ENCODE measurements around the gene NSUN6. TPM values are rescaled to one million over a fixed set of nuclear protein-coding genes. Genes with fewer than 3 reads are reported as not detected.
A peak's percentile ranks its signal among the peaks of the same experiment; 100 is the strongest.

Gene NSUN6, protein sequence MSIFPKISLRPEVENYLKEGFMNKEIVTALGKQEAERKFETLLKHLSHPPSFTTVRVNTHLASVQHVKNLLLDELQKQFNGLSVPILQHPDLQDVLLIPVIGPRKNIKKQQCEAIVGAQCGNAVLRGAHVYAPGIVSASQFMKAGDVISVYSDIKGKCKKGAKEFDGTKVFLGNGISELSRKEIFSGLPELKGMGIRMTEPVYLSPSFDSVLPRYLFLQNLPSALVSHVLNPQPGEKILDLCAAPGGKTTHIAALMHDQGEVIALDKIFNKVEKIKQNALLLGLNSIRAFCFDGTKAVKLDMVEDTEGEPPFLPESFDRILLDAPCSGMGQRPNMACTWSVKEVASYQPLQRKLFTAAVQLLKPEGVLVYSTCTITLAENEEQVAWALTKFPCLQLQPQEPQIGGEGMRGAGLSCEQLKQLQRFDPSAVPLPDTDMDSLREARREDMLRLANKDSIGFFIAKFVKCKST
- 10.6 and 14.3 TPM in 2 replicates for total RNA-seq (ENCODE audit: low replicate concordance)
- long read RNA-seq, transcript NSUN6-201 (11 exons, 2,201 nt) = major isoform, 6 of 13 reads
- long read RNA-seq, partial matches to known transcripts = 2 of 13 reads
- long read RNA-seq, other reads (novel, unspliced or antisense) = 5 of 13 reads

DNA sequence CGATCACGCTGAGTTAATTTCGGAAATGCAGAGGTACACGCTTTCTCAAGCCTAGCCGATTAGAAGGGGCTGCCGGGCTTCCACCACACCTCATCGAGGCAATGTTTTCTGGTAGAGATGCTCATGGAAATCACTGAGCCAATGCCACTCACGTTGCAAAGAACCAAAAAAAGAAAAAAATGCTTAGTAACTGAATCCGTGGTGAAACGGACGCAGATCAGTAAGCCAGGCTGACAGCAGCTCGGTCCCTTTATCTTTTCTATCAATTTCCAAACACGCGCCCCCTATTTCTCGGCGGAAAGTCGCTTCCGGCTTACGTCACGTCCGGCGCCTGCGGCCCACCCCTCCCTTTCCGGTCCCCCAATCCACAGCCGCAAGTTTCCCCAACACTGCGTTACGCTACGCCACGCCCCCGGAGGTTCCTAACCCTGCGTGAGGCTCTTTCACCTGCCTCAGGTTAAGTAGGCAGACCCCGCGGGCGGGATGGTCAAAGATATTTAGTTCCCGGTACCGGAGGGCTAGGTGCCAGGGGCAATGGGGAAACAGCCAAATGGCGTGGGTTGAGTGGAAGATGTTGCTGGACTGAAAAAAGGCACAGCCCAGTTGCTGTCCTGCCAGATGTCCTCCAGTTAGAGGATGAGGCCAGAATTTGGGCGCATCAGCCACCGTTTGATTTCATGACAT, at the start of gene NSUN6:
TSS of gene NSUN6 (minus strand) at position 264 of the 684 bp plus-strand sequence. CDS start 384 bp downstream, outside the sequence.
- no peaks in the 10 kb centered on the region for H3K27me3 Mint-ChIP-seq
- H3K4me1 Mint-ChIP-seq (ENCODE audit: unreplicated experiment) = peaks cover 16% of the 10 kb centered on the region
- H3K27ac Mint-ChIP-seq = peak within 1 kb of the TSS; percentile 94
- peak; percentile 87 for DNase-seq (ENCODE audit: extremely low spot score, unreplicated experiment)
- no peaks in the 10 kb centered on the region for H3K36me3 Mint-ChIP-seq
- TF ChIP-seq, protein P1, sequence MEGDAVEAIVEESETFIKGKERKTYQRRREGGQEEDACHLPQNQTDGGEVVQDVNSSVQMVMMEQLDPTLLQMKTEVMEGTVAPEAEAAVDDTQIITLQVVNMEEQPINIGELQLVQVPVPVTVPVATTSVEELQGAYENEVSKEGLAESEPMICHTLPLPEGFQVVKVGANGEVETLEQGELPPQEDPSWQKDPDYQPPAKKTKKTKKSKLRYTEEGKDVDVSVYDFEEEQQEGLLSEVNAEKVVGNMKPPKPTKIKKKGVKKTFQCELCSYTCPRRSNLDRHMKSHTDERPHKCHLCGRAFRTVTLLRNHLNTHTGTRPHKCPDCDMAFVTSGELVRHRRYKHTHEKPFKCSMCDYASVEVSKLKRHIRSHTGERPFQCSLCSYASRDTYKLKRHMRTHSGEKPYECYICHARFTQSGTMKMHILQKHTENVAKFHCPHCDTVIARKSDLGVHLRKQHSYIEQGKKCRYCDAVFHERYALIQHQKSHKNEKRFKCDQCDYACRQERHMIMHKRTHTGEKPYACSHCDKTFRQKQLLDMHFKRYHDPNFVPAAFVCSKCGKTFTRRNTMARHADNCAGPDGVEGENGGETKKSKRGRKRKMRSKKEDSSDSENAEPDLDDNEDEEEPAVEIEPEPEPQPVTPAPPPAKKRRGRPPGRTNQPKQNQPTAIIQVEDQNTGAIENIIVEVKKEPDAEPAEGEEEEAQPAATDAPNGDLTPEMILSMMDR (conservative IDR thresholded peaks at IDR 0.05) = no peak
- no peaks in the 10 kb centered on the region for H3K9me3 Mint-ChIP-seq
- peak within 1 kb of the TSS; percentile 98 for H3K4me3 Mint-ChIP-seq

DNA sequence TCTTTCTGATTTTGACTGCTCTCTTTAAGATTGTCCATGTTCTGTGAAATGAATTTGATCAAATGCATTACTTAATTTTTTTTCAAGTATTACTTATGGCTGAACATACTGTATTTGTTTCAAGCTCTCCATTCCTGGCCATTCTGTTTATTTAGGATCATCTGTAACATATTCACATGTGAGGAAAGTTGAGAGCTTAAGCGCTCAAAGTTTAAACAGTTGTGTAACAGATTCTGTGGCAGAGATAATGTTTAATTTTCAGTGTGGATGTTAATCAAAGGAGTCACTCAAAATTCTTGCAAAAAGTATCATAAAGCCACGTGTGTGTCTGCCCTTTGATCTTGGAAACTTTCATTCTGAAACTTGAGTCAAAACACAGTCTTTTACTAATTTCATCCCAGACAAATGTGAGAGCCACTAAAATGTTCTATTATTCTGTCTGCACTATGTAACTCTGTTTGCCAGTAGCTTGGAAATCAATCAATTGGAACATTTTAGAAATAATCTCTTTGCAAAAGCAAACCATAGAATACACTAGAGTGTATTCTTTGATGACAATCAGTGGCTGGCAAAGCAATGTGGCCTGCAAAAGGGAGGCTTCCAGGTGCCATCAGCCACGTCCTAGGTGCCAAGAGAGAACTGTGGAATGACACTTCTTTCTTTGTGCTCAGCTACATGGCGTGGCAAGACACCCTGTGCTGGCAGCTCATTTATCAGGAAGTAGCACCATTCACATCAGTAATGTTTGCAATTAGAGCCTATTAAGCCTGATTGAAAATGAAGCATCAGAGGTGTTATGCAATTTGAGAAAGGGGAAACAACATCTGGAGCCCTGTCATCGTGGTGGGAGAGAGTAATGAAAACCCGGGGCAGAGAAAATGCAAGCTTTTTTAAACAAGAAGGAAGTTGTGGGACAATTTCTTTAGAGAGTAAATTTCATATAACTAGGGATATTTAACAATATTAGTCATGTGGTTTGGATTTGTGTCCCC, 48.8 kb upstream of the NSUN6 start:
- Mint-ChIP-seq H3K36me3 (no peaks in the 10 kb centered on the region), H3K4me1 (ENCODE audit: unreplicated experiment) (peaks cover 18% of the 10 kb centered on the region), H3K4me3 (no peak overlapping the region), H3K27ac (no peak overlapping the region), H3K27me3 (no peaks in the 10 kb centered on the region), H3K9me3 (no peaks in the 10 kb centered on the region)
- DNase-seq (ENCODE audit: extremely low spot score, unreplicated experiment) = no peak
- TF ChIP-seq, protein P1 (conservative IDR thresholded peaks at IDR 0.05) = no peak

DNA sequence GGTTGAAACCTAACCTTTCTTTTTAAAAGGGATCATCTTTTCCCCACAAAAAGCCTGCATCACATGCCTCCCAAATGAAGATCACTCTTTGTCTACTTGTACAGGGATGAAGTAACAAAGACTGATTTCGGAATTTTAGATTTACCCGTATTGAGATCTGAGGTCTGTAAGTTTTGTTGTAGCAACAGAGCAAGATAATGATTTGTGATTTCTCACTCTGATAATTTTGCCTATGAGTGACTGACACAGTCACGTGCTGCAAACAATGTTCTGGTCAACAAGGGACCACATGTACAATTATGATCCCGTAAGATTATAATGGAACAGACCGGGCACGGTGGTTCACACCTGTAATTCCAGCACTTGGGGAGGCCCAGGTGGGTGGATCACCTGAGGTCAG, 39.2 kb upstream of the NSUN6 start:
- no peaks in the 10 kb centered on the region for H3K36me3 Mint-ChIP-seq
- no peak overlapping the region for H3K27ac Mint-ChIP-seq
- H3K9me3 Mint-ChIP-seq = peaks cover 4% of the 10 kb centered on the region
- no peak for DNase-seq (ENCODE audit: extremely low spot score, unreplicated experiment)
- no peak overlapping the region for H3K4me3 Mint-ChIP-seq
- peaks cover 6% of the 10 kb centered on the region for H3K4me1 Mint-ChIP-seq (ENCODE audit: unreplicated experiment)
- no peaks in the 10 kb centered on the region for H3K27me3 Mint-ChIP-seq
- TF ChIP-seq, protein P1 (conservative IDR thresholded peaks at IDR 0.05) = no peak

DNA sequence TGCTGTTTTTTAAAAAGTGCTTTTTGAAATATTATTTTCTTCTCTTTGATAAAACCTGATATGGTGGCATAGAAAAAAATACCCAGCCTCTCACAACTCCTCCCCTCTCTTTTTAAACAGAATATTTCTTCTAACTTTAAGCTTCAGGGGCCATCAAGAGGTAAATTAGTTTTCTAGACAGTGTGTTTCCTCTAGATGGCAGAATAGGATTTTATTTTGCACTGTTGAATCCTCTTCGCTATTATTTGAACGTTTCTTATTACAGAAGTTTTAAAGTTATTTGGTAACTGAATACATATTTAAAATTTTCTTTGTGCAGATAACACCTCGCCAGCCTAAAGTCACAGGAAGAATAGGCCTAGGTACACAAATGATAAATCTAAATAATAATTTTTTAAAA, 38.1 kb upstream of the NSUN6 start:
- Mint-ChIP-seq H3K27me3 (no peaks in the 10 kb centered on the region), H3K4me3 (peak overlapping the region; percentile 23), H3K4me1 (ENCODE audit: unreplicated experiment) (peaks cover 6% of the 10 kb centered on the region), H3K27ac (peak overlapping the region; percentile 82), H3K36me3 (no peaks in the 10 kb centered on the region), H3K9me3 (peaks cover 2% of the 10 kb centered on the region)
- DNase-seq (ENCODE audit: extremely low spot score, unreplicated experiment) = no peak
- TF ChIP-seq, protein P1 (conservative IDR thresholded peaks at IDR 0.05) = peak; percentile 70

DNA sequence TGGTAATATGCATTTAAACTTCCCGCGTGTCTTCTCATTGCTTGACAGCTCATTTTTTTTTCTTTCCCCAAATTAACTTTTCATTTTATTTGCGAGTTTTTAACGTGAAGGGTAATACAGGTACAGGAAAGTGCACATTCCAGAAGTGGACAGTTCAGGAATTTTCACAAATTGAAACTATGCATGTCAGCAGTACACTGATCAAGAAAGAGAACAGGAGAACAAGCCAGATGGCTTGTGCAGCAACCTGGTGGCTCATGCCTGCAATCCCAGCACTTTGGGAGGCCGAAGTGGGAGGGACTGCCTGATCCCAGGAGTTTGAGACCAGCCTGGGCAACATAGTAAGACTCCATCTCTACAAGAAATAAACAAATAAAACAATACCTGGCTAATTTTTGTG, 36.3 kb upstream of the NSUN6 start:
- DNase-seq (ENCODE audit: extremely low spot score, unreplicated experiment) = no peak
- H3K27me3 Mint-ChIP-seq = no peaks in the 10 kb centered on the region
- no peak overlapping the region for H3K4me3 Mint-ChIP-seq
- TF ChIP-seq, protein P1 (conservative IDR thresholded peaks at IDR 0.05) = no peak
- peak overlapping the region; percentile 13 for H3K27ac Mint-ChIP-seq
- H3K9me3 Mint-ChIP-seq = no peaks in the 10 kb centered on the region
- peaks cover 3% of the 10 kb centered on the region for H3K36me3 Mint-ChIP-seq
- peaks cover 6% of the 10 kb centered on the region for H3K4me1 Mint-ChIP-seq (ENCODE audit: unreplicated experiment)
